Measurements from ENCODE around the gene CALCOCO2.
"Not testable (repeated sequence)": the region's sequence is repeated elsewhere in the genome, so short reads cannot be mapped to it uniquely, and the experiment has no call there.

The CALCOCO2 gene

DNA sequence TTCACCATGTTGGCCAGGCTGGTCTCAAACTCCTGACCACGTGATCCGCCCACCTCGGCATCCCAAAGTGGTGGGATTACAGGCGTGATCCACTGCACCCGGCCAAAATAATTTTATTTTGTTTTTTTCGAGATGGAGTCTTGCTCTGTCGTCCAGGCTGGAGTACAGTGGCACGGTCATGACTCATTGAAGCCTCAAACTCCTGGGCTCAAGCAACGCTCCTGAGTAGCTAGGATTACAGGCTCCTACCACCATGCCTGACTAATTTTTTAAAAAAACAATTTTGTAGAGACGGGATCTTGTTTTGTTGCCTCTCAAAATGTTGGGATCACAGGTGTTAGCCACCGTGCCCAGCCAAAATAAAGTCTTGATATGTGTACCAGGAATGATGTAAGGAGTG, 11.4 kb upstream of the CALCOCO2 start:
- no peak for DNase-seq (ENCODE audit: low read depth, low spot score)
- H3K4me3 ChIP-seq (ENCODE audit: low read length), result no peak overlapping the region

DNA sequence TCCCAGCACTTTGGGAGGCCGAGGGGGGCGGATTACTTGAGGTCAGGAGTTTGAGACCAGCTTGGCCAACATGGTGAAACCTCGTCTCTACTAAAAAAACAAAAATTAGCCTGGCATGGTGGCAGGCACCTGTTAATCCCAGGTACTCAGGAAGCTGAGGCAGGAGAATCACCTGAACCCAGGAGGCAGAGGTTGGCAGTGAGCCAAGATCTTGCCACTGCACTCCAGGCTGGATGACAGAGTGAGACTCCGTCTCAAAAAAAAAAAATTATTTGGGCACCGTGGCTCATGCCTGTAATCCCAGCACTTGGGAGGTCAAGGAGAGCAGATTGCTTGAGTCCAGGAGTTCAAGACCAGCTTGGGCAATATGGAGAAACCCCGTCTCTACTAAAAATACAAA, 9.9 kb upstream of the CALCOCO2 start:
- not testable (repeated sequence) for H3K4me3 ChIP-seq (ENCODE audit: low read length)

DNA sequence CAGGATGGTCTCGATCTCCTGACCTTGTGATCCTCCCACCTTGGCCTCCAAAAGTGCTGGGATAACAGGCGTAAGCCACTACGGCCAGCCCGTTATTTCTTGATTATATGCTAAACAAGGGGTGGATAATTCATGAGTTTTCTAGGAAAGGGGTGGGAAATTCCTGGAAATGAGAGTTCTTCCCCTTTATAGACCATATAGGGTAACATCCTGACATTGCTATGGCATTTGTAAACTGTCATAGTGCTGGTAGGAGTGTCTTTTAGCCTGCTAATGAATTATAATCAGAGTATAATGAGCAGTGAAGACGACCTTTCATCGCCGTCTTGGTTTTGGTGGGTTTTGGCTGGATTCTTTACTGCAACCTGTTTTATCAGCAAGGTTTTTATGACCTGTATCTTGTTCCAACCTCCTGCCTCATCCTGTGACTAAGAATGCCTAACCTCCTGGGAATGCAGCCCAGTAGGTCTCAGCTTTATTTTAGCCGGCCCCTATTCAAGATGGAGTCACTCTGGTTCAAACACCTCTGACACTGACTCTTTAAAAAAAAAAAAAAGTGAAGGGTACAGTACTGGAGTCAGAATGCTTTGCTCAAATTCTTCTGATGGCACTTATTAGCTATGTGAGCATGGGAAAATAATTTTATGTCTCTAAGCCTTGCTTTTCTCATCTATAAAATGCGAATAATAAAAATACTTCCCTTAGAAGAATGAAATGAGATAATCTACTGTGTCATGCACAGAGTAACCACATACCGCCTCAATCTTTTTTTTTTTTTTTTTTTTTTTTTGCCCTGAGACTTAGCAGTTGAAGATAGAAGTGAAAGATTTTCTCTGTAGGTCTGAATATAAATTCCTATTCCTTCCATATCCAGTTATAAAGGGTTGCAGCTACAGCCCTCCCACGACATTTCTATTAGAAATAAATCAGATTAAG, 5.1 kb upstream of the CALCOCO2 start:
- no peak overlapping the region for H3K4me3 ChIP-seq (ENCODE audit: low read length)
- no peak for DNase-seq (ENCODE audit: low read depth, low spot score)

More for the DNA sequence above, 9.9 kb upstream of the CALCOCO2 start:
- not testable (repeated sequence) for DNase-seq (ENCODE audit: low read depth, low spot score)

DNA sequence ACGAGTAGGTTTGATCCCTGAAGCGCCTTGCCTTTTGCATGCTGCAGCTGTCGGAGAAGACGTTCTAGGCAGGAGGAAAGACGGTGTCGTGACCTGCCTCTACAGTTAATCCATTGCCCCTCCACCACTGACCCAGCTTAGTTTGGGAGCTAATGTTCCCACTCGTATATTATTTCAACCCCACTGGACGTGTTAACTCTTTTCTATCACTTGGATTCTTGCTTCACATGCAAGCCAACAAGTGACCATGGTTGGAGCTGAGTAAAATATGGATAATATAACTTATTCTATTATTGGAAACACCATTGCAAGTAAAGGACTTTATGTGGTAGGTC, 681 bp downstream of the CALCOCO2 start:
- DNase-seq (ENCODE audit: low read depth, low spot score), result no peak

DNA sequence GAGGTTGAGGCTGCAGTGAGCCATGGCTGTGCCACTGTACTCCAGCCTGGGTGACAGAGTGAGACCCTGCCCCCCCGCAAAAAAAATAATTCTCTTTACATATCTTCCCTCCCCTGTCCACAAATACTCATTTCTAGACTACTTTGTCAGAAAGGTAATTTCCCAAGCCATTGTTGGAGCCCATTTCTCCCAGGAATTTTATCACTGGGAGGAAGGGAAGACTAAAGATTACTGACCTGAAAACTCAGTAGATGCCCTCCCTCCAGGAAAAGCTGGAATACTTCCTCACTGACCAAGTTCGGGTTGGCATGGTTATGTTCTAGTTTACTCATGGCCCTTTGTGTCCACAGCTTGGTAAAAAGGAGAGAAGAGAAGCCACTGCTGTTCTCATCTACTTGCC, 4.1 kb downstream of the CALCOCO2 start:
- no peak overlapping the region for H3K4me3 ChIP-seq (ENCODE audit: low read length)
- DNase-seq (ENCODE audit: low read depth, low spot score), result no peak

More for the DNA sequence above, 681 bp downstream of the CALCOCO2 start:
- H3K4me3 ChIP-seq (ENCODE audit: low read length), result peak overlapping the region; percentile 92

DNA sequence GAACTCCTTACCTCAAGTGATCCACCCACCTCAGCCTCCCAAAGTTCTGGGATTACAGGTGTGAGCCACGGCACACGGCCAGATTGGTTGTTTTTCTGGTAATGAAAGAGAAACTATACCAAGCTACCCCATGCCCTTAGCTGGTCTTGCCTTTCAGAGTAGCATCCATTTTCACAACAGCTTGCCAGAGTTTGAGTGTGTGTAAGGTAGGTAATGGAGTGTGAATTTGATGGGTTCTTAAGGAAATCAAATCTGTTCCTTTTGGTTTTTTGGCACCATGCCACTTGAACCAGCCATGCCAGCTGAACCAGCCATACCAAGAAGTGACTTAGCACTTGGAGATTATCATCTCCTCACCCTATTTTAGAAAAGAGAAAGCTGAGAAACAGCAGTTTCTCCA, 5.1 kb downstream of the CALCOCO2 start:
- peak; percentile 33 for DNase-seq (ENCODE audit: low read depth, low spot score)
- H3K4me3 ChIP-seq (ENCODE audit: low read length), result no peak overlapping the region

DNA sequence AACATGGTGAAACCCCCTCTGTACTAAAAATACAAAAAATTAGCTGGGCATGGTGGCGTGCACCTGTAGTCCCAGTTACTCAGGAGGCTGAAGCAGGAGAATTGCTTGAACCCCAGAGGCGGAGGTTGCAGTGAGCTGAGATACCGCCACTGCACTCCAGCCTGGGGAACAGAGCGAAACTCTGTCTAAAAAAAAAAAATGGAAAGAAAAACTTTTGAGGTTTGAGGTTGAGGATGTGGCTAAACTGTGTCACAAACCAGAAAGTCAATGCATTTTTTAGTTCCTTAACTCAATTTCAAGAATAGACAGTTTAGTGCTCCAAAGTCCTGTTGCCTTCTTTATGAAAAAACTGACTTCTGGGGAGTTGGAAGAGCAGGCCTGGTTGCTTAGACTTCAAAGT, 6.6 kb downstream of the CALCOCO2 start:
- H3K4me3 ChIP-seq (ENCODE audit: low read length), result peak overlapping the region; percentile 44
- DNase-seq (ENCODE audit: low read depth, low spot score), result peak; percentile 94

DNA sequence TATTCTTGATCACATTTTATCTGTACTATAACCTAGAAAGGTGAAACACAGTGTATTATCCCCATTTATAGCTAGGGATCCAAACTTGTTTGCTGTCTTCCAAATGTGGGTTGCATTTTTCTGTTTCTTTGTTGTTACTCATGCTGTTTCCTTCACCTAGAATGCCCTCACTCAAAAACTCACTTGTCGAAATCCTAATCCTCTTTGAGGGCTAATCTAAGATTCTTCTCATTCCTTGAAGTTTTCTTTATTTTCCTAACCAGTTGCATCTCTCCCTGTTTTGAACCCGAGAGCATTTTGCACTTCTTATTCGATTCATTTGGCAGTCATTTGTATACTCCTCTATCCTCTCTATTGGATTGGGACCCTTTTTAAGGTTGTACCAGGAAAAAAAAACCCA, 9.6 kb downstream of the CALCOCO2 start:
- DNase-seq (ENCODE audit: low read depth, low spot score), result no peak
- H3K4me3 ChIP-seq (ENCODE audit: low read length), result no peak overlapping the region

DNA sequence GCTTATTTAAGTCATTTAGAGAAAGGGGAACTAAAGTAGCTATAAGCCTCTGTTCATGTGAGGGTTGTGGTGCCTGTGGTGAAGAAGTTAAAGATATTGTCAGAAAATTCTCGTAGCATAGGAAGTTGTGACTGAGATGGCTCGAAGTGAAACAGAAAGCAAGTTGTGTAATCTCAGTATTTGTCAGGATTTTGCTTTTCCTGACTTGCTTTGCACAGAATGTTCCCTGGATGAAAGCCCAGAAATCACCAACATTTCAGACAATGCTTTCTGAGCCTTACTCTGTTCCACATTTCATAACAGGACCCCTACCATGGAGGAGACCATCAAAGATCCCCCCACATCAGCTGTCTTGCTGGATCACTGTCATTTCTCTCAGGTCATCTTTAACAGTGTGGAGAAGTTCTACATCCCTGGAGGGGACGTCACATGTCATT, 10.6 kb downstream of the CALCOCO2 start:
- peak; percentile 73 for DNase-seq (ENCODE audit: low read depth, low spot score)
- H3K4me3 ChIP-seq (ENCODE audit: low read length), result peak overlapping the region; percentile 23

DNA sequence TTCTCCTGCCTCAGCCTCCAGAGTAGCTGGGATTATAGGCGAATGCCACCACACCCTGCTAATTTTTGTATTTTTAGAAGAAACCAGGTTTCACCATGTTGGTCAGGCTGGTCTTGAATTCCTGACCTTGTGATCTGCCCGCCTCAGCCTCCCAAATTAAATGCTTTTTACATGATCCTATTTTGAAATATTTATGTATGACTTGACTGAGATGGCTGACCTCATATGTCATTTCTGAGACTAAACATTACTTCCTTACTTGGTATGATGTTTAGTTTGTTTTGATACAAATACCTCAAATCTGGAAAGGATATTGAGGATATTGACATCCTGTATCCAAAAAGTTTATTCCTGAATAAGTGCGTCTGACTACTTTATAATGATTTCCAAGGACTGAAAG, 11.9 kb downstream of the CALCOCO2 start:
- DNase-seq (ENCODE audit: low read depth, low spot score), result no peak
- H3K4me3 ChIP-seq (ENCODE audit: low read length), result no peak overlapping the region

DNA sequence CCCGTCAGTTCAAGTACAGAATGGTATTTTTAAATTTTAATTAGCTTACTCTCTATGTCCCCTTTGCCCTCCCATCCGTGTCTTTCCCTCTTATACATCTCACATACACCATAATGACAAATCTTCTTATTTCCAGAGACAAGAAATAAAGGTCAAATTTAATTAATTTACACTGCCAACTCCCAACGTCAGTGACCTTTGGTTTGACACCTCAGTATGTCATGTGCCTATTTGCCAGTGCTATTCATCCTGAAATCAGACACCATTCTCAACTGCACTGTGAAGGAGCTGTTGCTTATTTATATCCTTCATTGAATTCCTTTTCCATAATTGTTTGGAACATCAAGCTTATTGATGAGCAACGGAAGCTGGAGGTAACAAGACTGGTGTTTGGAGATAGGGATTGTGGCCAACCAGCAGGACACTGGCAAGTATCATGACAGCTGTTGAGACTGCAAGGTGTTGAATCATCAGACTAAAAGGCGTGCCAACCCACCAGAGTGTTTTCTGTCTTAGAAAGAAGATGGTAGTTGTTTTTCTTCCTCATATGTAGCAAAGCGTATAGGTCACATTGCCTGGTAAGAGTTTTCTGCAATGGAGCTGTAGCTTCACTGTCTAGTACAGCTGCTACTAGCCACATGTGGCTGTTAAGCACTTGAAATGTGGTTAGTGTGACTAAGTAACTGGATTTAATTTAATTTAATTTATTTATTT, 12.5 kb downstream of the CALCOCO2 start:
- H3K4me3 ChIP-seq (ENCODE audit: low read length), result no peak overlapping the region
- DNase-seq (ENCODE audit: low read depth, low spot score), result no peak

DNA sequence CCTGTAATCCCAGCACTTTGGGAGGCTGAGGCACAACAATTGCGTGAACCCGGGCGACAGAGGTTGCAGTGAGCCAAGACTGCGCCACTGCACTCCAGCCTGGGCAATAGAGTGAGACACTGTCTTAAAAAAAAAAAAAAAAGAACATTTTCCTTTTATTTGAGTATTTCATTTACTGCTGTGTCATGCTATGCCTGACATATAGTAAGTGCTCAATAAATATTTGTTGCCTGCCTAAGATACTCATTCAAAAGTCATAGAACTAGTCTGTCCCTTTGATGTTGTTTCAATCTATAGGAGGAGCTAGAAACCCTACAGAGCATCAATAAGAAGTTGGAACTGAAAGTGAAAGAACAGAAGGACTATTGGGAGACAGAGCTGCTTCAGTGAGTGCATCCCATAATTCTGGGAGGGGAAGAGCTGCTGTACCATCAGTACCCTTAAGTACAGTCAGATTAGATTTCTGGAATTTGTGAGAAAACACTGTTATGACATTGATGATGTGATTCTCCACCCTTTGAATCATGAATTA, 20.0 kb downstream of the CALCOCO2 start:
- H3K4me3 ChIP-seq (ENCODE audit: low read length), result no peak overlapping the region
- DNase-seq (ENCODE audit: low read depth, low spot score), result peak; percentile 45

DNA sequence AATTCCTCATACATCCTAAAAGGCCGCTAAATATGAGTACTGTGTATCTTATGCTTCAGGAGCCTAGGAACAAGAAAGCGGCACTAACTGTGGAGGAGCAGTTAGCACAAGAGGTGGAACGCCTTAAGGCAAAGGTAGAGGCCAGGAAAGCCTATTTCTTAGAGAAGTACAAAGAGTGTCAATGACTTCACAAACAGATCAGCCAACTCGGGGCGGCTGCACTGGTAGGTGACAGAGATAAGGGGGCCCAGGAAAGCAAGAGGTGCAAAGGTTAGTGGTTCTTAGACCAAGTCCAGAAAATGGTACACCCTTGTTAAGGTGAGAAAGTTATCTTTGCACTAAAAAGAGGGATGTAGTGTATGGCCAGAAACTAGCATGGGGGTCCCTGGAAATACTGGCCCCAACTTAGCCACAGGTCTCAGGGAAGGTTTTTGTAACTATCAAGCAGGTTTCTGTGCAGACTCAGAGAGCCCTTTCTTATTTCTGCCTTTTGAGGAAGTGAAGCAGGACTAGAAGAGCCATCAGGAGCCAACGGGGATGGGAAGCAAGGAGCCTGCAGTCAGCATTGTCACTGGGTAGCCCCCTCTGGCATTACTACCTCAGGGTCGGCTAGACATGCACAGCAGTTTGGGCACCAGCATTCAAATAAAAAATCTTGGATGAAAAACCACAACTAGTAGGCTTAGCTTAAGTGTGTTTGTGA, 24.1 kb downstream of the CALCOCO2 start:
- H3K4me3 ChIP-seq (ENCODE audit: low read length), result no peak overlapping the region
- no peak for DNase-seq (ENCODE audit: low read depth, low spot score)

DNA sequence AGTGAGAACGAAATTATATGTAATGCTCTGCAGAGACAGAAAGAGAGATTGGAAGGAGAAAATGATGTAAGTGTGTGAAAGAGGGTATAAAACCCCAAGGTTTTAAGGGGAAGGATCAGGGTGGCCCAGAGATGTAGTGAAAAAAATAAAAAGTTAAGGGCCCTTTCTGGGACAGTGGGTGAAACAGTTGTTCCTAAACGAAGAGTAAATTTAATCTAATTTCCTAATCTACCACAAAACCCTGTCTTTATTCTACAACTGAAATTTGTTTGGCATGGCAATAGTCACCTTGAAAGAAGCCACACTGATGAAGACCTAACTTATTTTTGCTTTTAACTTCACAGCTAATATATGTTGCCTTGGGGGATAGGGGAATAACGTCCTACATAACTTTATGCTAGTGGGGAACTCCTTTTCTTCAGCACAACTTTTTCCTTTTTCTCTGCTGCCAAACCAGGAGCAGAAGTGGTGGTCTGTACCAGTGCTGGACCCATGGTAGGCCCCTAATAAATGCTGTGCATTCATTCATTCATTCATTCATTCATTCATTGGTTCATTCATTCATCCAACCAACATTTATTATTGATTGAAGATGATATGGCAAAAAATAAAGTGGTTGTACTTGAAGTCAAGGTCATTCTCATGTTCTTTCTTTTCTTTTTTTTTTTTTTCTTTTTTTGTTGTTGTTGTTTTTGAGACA, 25.4 kb downstream of the CALCOCO2 start:
- peak; percentile 47 for DNase-seq (ENCODE audit: low read depth, low spot score)
- no peak overlapping the region for H3K4me3 ChIP-seq (ENCODE audit: low read length)

DNA sequence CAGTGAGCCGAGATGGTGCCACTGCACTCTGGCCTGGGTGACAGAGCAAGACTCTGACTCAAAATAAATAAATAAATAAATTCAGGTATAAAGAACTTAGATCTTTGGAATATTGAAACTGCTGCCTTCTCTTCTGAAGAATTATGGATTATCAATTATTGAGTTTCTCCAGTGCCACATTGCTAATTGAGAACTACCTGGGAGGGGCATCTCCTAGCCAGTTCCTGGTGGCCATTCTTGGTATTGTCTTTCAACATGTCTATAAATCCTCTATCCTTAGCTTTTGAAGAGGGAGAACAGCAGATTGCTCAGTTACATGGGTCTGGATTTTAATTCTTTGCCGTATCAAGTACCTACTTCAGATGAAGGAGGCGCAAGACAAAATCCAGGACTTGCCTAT, 29.2 kb downstream of the CALCOCO2 start:
- no peak overlapping the region for H3K4me3 ChIP-seq (ENCODE audit: low read length)
- no peak for DNase-seq (ENCODE audit: low read depth, low spot score)

DNA sequence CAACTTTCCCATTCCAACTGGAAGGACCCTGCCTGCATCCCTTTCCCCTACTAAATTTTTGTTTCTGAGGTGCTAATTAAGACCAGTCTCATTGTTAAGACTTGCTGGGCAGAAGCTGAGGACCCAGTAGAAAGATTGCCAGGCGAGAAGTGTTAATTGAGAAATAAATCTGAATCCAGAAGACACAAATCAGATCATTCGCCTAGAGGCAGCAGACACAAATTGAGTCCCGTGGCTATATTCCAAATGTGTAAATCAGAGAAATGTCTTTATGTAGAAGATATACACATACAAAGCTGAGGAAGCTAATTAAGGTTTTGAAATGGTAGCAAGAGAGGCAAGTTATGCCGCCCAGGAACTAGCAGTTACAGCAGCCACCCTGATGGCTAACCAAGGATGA, 29.6 kb downstream of the CALCOCO2 start:
- DNase-seq (ENCODE audit: low read depth, low spot score), result no peak
- no peak overlapping the region for H3K4me3 ChIP-seq (ENCODE audit: low read length)

DNA sequence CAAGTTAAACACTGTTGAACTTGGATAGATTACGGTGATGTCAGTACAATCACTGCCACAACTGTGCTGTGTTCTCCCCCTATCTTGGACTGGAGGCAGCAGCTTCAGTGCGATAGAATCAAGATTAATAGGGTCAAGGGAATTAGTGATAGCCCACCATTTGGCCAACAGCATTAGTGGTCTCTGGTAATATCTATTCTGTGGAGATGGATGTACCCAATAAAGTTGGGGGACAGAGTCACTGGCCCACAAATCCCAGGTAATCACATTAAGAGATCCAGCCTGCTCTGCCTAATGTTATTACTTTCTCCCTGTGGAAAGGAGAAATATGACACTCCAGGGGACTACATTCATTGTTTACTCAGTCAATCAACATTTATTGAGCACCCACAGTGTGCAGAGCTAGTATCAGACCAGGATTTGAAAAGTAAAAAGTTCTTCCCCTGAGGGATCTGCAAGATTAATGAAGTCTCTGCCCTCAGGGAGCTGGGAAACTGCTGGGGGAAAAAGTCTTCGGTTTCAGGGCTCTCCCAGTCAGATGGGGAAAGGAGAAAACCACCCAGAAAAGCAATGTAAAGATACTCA, 38.2 kb downstream of the CALCOCO2 start:
- H3K4me3 ChIP-seq (ENCODE audit: low read length), result no peak overlapping the region
- no peak for DNase-seq (ENCODE audit: low read depth, low spot score)

DNA sequence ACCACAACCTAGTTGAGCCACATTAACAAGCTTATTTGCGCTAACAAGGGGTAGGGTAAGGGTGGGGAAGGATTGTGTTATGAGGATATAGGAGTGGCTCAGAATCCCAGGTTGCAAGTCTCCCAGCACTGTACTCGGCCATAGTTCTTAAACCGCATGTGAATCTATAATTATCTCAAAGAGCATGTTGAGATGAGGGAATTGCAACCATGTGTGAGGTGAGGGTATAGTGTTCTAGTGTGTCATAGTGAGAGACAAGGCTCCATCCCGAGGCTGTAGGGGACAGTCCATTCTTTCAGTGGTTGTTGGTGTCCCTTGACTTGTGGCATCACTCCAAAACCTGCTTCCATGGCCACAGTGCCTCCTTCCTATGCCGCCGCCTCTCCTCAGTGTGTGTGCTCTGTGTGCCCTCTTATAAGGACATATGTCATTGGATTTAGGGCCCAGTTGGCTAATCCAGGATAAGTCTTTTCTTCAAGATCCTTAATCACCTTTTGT, 39.0 kb downstream of the CALCOCO2 start:
- no peak for DNase-seq (ENCODE audit: low read depth, low spot score)
- no peak overlapping the region for H3K4me3 ChIP-seq (ENCODE audit: low read length)

All from Jurkat, Clone E6-1 (cell line).